RWPE2 (cell line): ENCODE data around the gene CPT1A.

ENCODE experiments used
- ATAC-seq: fragments of 200-7000 bp; cut with Tn5 transposase; 3 replicates; pipeline ENCODE4 v1.9.1; 2021; ENCODE audit warnings: low read depth
- DNase-seq: peaks from one replicate; pipeline ENCODE4 v3.0.0-alpha.2; 2020; ENCODE audit warnings: low spot score
- H3K27ac ChIP-seq: fragments of 450-650 bp; 2 replicates; pipeline ENCODE4 v1.5.1; 2017; ENCODE audit warnings: mild to moderate bottlenecking; ENCODE audit not compliant: poor library complexity, severe bottlenecking
- H3K27me3 ChIP-seq: fragments of 250-450 bp; sonication (Bioruptor Pico); 2 replicates; pipeline ENCODE4 v1.5.1; 2021; ENCODE audit warnings: mild to moderate bottlenecking, moderate library complexity; ENCODE audit not compliant: insufficient read depth, poor library complexity, severe bottlenecking
- H3K36me3 ChIP-seq: fragments of 250-450 bp; sonication (Bioruptor Pico); 2 replicates; pipeline ENCODE4 v1.5.1; 2020; ENCODE audit warnings: low read depth, mild to moderate bottlenecking, moderate library complexity
- H3K4me1 ChIP-seq: fragments of 250-450 bp; sonication (Bioruptor Pico); 2 replicates; pipeline ENCODE4 v1.5.1; 2021; ENCODE audit warnings: mild to moderate bottlenecking, moderate library complexity; ENCODE audit not compliant: insufficient read depth, poor library complexity, severe bottlenecking
- H3K4me3 ChIP-seq: fragments of 250-450 bp; sonication (Bioruptor Pico); 2 replicates; pipeline ENCODE4 v1.5.1; 2021; ENCODE audit warnings: mild to moderate bottlenecking, moderate library complexity; ENCODE audit not compliant: severe bottlenecking
- H3K9me3 ChIP-seq: fragments of 250-450 bp; sonication (Bioruptor Pico); 2 replicates; pipeline ENCODE4 v1.5.1; 2021; ENCODE audit warnings: mild to moderate bottlenecking, moderate library complexity; ENCODE audit not compliant: severe bottlenecking
- TF ChIP-seq, protein P1 (sequence below): fragments of 450-650 bp; IDR thresholded peaks from one replicate; pipeline ENCODE4 v1.5.1; 2017; ENCODE audit warnings: mild to moderate bottlenecking, moderate library complexity; ENCODE audit not compliant: poor library complexity, severe bottlenecking

CPT1A gene

DNA sequence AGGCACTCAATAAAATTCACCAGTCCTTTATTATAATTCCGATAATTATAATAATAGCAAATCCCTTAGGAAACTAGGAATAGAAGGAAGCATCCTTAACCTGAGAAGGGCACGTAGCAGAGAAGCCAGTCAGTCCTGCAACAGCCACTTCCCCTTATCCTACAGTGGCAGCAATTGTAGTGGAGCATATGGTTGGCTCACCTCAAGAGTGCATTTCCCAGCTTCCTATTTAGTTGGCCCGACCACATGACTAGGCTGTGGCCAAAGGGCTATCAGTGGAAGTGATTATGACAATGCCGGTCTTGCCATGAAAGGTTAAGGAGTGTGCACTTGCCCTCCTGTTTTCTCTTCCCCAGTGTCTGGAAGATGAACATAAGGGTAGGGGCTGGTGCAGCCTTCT lies 117.4 kb downstream of the CPT1A start:
- peaks cover 8% of the 10 kb centered on the region for H3K27me3 ChIP-seq

GRCh38 chr11:68722143-68722542 lies 119.6 kb downstream of the CPT1A start:
- TF ChIP-seq, protein P1, sequence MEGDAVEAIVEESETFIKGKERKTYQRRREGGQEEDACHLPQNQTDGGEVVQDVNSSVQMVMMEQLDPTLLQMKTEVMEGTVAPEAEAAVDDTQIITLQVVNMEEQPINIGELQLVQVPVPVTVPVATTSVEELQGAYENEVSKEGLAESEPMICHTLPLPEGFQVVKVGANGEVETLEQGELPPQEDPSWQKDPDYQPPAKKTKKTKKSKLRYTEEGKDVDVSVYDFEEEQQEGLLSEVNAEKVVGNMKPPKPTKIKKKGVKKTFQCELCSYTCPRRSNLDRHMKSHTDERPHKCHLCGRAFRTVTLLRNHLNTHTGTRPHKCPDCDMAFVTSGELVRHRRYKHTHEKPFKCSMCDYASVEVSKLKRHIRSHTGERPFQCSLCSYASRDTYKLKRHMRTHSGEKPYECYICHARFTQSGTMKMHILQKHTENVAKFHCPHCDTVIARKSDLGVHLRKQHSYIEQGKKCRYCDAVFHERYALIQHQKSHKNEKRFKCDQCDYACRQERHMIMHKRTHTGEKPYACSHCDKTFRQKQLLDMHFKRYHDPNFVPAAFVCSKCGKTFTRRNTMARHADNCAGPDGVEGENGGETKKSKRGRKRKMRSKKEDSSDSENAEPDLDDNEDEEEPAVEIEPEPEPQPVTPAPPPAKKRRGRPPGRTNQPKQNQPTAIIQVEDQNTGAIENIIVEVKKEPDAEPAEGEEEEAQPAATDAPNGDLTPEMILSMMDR = no peak
- Histone ChIP-seq H3K27ac (no peak overlapping the region), H3K9me3 (no peaks in the 10 kb centered on the region), H3K4me3 (no peak overlapping the region), H3K4me1 (no peaks in the 10 kb centered on the region), H3K27me3 (peaks cover 8% of the 10 kb centered on the region), H3K36me3 (no peaks in the 10 kb centered on the region)
- DNase-seq = no peak
- ATAC-seq = no peak

More for the DNA sequence above, 117.4 kb downstream of the CPT1A start:
- Histone ChIP-seq H3K4me3 (no peak overlapping the region), H3K4me1 (no peaks in the 10 kb centered on the region), H3K36me3 (no peaks in the 10 kb centered on the region), H3K27ac (no peak overlapping the region), H3K9me3 (no peaks in the 10 kb centered on the region)
- TF ChIP-seq, protein P1 = no peak
- ATAC-seq (no peak), DNase-seq (no peak)

- H3K4me1 ChIP-seq = no peaks in the 10 kb centered on the region
- DNase-seq (no peak), ATAC-seq (no peak)
- no peaks in the 10 kb centered on the region for H3K9me3 ChIP-seq
- TF ChIP-seq, protein P1 = no peak
- H3K36me3 ChIP-seq = no peaks in the 10 kb centered on the region
- H3K27me3 ChIP-seq = peaks cover 8% of the 10 kb centered on the region
- H3K27ac ChIP-seq = no peak overlapping the region
- no peak overlapping the region for H3K4me3 ChIP-seq
These were observed 120.6 kb downstream of the CPT1A start for GRCh38 chr11:68721075-68721474.

DNA sequence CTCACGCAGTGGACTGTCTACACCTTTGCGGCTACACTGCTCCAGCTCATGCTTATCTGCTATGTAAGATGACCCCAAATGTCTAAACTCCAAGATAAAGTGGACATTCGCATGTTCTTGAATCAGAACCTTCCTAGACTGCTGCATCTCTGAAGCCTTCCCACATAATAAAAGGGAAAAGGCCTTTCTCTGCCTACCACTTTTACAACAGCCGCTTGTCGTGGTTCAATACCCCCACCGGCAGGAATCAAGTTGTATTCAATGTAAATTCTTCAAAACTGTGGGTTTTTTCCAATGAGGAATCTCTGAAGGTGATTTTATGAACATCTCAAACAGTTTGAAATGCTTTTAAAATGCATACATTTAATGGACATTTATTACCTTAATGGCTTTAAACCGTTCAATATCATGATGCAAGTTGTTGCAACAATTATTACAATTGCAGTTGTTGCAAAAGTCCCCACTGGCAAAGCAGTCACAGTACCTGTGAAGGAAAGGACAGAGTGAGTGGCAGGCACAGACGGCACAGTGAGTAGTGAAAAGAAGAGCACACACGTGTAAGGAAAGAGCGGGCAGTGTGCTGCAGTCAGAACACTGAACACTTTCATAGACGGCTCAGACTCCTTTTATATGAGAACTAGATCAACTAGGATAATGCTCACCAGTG lies 126.1 kb downstream of the CPT1A start:
- H3K27ac ChIP-seq = no peak overlapping the region
- H3K4me3 ChIP-seq = no peak overlapping the region
- H3K4me1 ChIP-seq = no peaks in the 10 kb centered on the region
- TF ChIP-seq, protein P1 = no peak
- no peaks in the 10 kb centered on the region for H3K27me3 ChIP-seq
- H3K9me3 ChIP-seq = no peaks in the 10 kb centered on the region
- H3K36me3 ChIP-seq = no peaks in the 10 kb centered on the region
- ATAC-seq (no peak), DNase-seq (no peak)
